GM21381 (cell line): ENCODE measurements around the gene DDTL.
A peak's percentile ranks its signal among the peaks of the same experiment; 100 is the strongest.
"Not testable (repeated sequence)": the region's sequence is repeated elsewhere in the genome, so short reads cannot be mapped to it uniquely, and the experiment has no call there.

Experiments
- ATAC-seq: cut with Tn5 transposase; IDR thresholded peaks from one replicate; pipeline ENCODE4 v1.9.1; 2021; ENCODE audit warnings: mild to moderate bottlenecking, moderate library complexity; ENCODE audit not compliant: unreplicated experiment

DDTL gene

GRCh38 chr22:23966568-23966967 is at the start of gene DDTL:
Gene DDTL (plus strand): TSS chr22:23966888. CDS start chr22:23966915, 27 bp downstream.
- peak; percentile 91 for ATAC-seq

GRCh38 chr22:23920267-23920611 is 46.4 kb upstream of the DDTL start:
- ATAC-seq: not testable (repeated sequence)

DNA sequence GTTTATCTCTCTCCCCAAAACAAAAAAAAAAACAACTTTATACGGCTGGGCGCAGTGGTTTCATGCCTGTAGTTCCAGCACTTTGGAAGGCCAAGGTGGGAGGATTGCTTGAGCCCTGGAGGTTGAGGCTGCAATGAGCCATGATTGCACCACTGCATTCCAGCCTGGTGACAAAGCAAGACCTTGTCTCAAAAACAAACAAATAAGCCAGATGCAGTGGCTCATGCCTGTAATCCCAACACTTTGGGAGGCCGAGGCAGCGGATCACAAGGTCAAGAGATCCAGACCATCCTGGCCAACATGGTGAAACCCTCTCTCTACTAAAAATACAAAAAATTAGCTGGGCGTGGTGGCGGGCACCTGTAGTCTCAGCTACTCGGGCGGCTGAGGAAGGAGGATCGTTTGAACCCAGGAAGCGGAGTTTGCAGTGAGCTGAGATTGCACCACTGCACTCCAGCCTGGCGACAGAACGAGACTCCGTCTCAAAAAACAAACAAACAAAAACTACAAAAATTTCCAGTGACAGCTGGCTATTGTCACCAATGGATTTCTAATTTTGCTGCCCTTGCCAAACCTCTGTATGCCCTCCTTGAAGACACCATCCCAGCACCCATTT is 45.0 kb upstream of the DDTL start:
- ATAC-seq: not testable (repeated sequence)

DNA sequence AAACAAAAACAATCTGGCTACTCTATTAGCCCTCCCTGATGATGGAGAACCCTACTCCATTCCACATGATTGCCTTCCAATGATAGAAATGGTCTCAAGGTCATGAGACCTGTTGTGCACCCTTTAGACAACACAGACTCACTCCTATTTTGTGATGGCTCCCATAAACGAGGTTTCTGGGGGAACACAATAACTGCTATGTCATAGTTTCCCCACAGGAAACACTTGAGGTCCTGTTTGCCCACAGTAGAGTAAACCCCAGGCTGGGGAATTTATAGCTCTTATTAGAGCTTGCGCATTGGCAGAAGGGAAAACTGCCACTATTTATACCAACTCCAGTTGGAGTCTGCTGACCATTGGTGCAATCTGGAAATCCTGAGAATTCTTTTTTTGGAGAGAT is 43.8 kb upstream of the DDTL start:
- ATAC-seq: no peak

- no peak for ATAC-seq
Observed at GRCh38 chr22:23925020-23925606, 41.6 kb upstream of the DDTL start.

- ATAC-seq: no peak
Observed at GRCh38 chr22:23926561-23926960, 40.1 kb upstream of the DDTL start.

- no peak for ATAC-seq
Observed at GRCh38 chr22:23938328-23939016, 28.2 kb upstream of the DDTL start.

DNA sequence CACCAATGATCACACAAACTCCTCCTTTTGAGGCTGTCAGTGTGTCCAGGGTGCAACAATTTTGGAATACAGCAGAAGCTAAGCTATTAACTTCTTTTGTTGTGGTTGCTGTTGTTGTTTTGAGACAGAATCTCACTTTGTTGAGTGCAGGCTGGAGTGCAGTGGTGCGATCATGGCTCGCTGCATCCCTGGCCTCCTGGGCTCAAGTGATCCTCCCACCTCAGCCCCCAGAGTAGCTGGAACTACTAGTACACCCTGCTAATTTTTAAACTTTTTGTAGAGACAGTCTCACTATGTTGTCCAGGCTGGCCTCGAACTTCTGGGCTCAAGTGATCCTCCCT is 27.7 kb upstream of the DDTL start:
- ATAC-seq: no peak

GRCh38 chr22:23940166-23940565 is 26.5 kb upstream of the DDTL start:
- ATAC-seq: not testable (repeated sequence)

DNA sequence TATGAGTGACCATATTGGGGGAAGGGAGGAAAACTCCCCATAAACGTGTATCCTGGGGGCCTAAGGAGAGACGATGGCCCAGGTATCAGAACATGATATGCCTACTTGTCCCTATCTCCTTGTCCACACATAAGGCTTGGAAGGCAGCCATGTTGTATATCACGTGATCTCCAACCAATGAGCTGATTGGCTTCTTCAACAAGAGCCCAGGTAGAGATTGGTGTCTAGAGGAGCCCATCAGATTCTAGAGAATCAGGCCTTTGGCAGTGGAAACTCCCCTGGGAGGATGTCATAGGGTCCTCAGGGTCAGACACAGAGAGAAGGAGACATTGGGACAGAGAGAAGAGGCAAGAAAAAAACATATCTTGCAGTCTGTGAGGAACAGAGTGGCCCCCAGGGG is 19.3 kb upstream of the DDTL start:
- ATAC-seq: not testable (repeated sequence)

DNA sequence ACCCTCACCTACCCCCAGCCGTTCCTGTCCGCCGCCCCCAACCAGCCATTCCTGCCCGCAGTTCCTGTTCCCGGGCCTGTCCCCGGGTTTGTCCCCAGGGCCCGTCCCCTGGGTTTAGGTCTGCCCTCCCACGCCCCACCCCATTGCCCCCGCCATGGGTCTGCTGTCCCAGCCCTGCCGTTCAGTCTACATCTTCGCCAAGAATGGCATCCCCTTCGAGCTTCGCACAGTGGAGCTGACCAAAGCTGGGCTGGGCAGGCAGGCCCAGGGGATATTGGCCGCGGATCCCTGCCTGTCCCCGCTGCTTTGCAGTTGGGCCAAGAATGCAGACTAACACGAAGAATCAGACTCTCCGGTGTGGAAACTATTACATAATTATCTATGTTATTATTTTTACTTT is 16.9 kb upstream of the DDTL start:
- not testable (repeated sequence) for ATAC-seq

GRCh38 chr22:23951383-23951782 is 15.3 kb upstream of the DDTL start:
- ATAC-seq: not testable (repeated sequence)

DNA sequence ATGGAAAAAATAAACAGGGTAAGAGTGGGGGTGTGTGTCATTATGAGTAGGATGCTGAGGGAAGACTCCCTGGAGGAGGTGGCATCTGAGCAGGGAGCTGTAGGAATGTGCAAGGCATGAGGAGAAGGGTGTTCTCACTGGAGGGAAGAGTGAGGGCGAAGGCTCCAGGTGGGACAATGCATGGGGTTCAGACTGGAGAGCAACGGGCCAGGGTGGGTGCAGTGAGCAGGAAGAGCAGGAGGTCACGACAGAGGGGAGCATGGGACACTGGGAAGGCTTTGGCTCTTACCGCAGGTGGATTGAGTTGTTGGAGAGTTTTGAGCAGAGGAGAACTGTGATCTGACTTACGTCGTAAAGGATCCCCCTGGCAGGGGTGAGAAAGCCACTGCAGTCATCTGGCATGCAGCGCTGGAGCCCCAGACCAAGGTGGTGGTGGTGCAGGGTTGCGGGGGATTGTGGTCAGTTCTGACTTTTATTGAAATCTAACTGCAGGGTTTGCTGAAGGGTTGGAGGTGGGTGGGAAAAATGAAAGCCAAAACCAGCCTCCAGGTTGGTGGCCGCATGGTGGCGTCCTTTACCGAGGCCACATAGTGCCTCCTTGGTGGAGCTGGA is 13.8 kb upstream of the DDTL start:
- ATAC-seq: not testable (repeated sequence)

GRCh38 chr22:23953485-23953884 is 13.2 kb upstream of the DDTL start:
- ATAC-seq: not testable (repeated sequence)

GRCh38 chr22:23954193-23954990 is 12.3 kb upstream of the DDTL start:
- ATAC-seq: not testable (repeated sequence)

- ATAC-seq: not testable (repeated sequence)
Observed at GRCh38 chr22:23954991-23955305, 11.7 kb upstream of the DDTL start.

- not testable (repeated sequence) for ATAC-seq
Observed at GRCh38 chr22:23955886-23956285, 10.8 kb upstream of the DDTL start.

- ATAC-seq: not testable (repeated sequence)
Observed at GRCh38 chr22:23956301-23956900, 10.3 kb upstream of the DDTL start.

DNA sequence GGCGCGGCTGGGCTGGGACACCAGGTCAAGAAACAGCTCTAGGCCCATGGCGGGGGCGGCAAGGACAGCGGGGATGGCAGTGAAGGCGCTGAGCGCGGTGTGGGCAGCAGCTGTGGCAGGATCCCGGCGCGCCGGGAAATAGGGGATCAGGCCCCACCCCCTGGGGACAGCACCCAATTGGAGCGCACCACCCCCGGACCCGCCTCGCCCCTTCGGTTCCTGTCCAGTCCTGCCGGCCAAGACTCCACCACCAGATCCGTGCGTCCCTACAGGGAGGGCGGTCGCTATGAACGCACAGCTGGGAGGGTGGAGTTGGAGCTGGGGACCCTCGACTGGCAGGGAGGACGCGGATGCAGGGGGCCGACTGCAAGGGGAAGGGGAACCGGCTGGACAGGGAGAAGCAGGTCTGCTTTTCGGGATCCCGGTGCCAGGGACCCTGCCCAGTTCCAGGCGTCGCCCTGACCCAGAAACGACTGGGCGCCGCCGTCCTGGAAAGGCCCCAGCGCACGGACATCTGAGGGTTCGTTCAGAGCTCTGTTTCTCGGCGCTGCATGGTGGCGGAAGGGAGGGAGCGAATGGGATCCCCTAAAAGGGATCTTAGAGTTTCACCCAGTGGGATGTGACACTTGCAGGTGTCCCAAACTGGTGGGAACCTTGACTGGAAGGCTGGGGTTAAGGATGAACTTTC is 5.5 kb upstream of the DDTL start, which contains the start of gene GSTT2B:
GSTT2B (minus strand) TSS at position 112 of the 688 bp plus-strand sequence; CDS start at position 48, 64 bp downstream.
- not testable (repeated sequence) for ATAC-seq

- ATAC-seq: peak; percentile 31
Observed at GRCh38 chr22:23966094-23966493, 594 bp upstream of the DDTL start.
